Osteocyte (in vitro differentiated cells): ENCODE data around the gene SF3B1. TPM values are rescaled to one million over a fixed set of nuclear protein-coding genes. Genes with fewer than 3 reads are reported as not detected.
A peak's percentile ranks its signal among the peaks of the same experiment; 100 is the strongest.
"Not testable (repeated sequence)": the region's sequence is repeated elsewhere in the genome, so short reads cannot be mapped to it uniquely, and the experiment has no call there.

ENCODE experiments used
- DNase-seq: peaks from one replicate; pipeline ENCODE4 v3.0.0; 2021; ENCODE audit warnings: mixed read lengths; ENCODE audit not compliant: unreplicated experiment; ENCODE audit errors: extremely low spot score
- H3K27ac Mint-ChIP-seq: one replicate; pipeline ENCODE4 v1.8.0; 2021; ENCODE audit warnings: mild to moderate bottlenecking, mixed read lengths; ENCODE audit not compliant: unreplicated experiment
- H3K27me3 Mint-ChIP-seq: one replicate; pipeline ENCODE4 v1.8.0; 2021; ENCODE audit warnings: mixed read lengths; ENCODE audit not compliant: unreplicated experiment
- H3K36me3 Mint-ChIP-seq: one replicate; pipeline ENCODE4 v1.8.0; 2021; ENCODE audit warnings: mixed read lengths; ENCODE audit not compliant: unreplicated experiment
- H3K4me1 Mint-ChIP-seq: one replicate; pipeline ENCODE4 v1.8.0; 2021; ENCODE audit warnings: mixed read lengths; ENCODE audit not compliant: unreplicated experiment
- H3K4me3 Mint-ChIP-seq: one replicate; pipeline ENCODE4 v1.8.0; 2021; ENCODE audit warnings: mild to moderate bottlenecking, moderate library complexity, mixed read lengths; ENCODE audit not compliant: unreplicated experiment
- H3K9me3 Mint-ChIP-seq: one replicate; pipeline ENCODE4 v1.8.0; 2021; ENCODE audit warnings: mixed read lengths; ENCODE audit not compliant: unreplicated experiment
- total RNA-seq: library from RNA; stranded (reverse); gene quantifications from 2 replicates; pipeline ENCODE4 v1.2.1, GENCODE V29; 2021
- TF ChIP-seq, protein P1 (sequence below): fragments of 200-600 bp; sonication (generic); IDR thresholded peaks from 2 replicates; pipeline ENCODE4 v1.5.0; 2021; ENCODE audit warnings: antibody characterized with exemption, mild to moderate bottlenecking, moderate library complexity

The SF3B1 gene
- total RNA-seq, 1 donor from 2014 or later = 282 TPM

DNA sequence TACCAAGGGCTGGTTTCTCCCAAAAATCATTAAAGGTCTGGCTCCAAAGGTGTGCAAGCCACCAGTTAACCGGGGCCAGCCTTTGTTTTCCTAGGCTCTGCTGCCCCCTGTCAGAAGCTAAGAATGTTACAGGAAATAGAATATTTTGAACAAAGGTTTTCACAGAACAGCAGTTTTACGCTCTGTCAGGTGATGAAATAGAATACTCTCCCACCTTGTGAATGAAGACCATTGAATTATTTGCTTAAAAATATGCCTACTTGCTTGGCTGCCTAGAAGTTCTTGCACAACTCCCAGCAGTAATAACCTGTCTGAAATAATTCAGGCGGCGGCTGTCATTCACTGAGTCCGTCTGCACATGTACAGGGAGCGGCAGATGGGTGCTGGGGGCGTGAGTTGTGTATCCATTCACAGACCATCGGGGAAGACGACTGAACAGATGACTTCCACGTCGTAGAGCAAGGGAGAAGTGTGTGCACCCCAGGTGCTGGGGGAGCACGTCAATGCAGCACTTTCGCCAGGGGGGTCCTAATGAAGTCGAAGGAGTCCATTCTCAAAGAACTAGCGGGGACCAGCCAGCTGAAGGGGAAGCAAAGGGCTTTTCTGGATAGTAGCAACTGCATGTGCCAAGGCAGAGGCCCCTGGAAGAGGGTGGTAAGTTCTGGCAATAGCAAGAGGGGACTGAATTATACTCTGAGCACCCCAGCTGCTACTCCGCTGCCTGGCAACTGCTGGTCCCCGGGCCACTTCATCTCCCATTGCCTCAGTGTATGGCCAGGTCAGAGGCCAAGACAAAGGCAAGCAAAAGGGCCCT is 56.1 kb downstream of the SF3B1 start:
- TF ChIP-seq, protein P1, sequence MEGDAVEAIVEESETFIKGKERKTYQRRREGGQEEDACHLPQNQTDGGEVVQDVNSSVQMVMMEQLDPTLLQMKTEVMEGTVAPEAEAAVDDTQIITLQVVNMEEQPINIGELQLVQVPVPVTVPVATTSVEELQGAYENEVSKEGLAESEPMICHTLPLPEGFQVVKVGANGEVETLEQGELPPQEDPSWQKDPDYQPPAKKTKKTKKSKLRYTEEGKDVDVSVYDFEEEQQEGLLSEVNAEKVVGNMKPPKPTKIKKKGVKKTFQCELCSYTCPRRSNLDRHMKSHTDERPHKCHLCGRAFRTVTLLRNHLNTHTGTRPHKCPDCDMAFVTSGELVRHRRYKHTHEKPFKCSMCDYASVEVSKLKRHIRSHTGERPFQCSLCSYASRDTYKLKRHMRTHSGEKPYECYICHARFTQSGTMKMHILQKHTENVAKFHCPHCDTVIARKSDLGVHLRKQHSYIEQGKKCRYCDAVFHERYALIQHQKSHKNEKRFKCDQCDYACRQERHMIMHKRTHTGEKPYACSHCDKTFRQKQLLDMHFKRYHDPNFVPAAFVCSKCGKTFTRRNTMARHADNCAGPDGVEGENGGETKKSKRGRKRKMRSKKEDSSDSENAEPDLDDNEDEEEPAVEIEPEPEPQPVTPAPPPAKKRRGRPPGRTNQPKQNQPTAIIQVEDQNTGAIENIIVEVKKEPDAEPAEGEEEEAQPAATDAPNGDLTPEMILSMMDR = peak; percentile 91
- Mint-ChIP-seq H3K4me1 (peaks cover 25% of the 10 kb centered on the region), H3K4me3 (peak overlapping the region; percentile 42), H3K27me3 (no peaks in the 10 kb centered on the region), H3K36me3 (no peaks in the 10 kb centered on the region), H3K9me3 (peaks cover 7% of the 10 kb centered on the region), H3K27ac (peak overlapping the region; percentile 77)
- no peak for DNase-seq

DNA sequence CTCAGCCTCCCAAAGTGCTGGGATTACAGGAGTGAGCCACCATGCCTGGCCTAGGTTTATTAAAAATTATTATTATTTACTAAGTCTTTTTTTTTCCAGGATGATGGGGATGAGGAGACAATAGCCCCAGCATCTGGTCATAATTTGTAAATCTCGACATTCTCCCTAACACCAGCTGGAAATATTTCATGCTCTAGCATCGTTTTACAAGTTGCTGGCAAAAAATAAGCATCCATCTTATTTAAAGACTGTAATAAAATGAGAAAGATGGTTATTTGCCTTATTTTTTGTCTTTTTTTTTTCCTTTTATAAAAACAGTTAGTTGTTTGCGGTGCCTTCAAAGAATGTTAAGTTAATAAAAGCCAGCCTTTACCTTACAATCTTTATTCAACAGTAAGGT is 56.7 kb downstream of the SF3B1 start:
- no peak for DNase-seq
- Mint-ChIP-seq H3K4me1 (peaks cover 25% of the 10 kb centered on the region), H3K36me3 (no peaks in the 10 kb centered on the region), H3K4me3 (no peak overlapping the region), H3K9me3 (peaks cover 7% of the 10 kb centered on the region), H3K27me3 (no peaks in the 10 kb centered on the region), H3K27ac (no peak overlapping the region)
- TF ChIP-seq, protein P1 = no peak

DNA sequence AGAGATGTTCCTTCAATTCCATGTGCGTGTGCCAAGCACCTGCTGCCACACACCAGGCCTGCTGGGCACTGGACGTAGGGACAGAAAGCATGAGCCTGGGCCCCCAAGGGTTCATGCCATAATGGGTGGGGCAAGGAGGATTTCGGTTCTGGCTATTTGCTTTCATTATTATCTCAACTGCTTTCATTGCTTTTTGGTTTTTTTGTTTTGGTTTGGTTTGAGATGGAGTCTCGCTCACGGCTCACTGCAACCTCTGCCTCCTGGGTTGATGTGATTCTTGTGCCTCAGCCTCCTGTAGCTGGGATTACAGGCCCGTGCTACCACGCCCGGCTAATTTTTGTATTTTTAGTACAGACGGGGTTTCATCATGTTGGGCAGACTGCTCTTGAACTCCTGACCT is 57.2 kb downstream of the SF3B1 start:
- H3K4me3 Mint-ChIP-seq = no peak overlapping the region
- H3K4me1 Mint-ChIP-seq = peaks cover 25% of the 10 kb centered on the region
- H3K36me3 Mint-ChIP-seq = no peaks in the 10 kb centered on the region
- DNase-seq = no peak
- H3K9me3 Mint-ChIP-seq = peaks cover 7% of the 10 kb centered on the region
- TF ChIP-seq, protein P1 = no peak
- H3K27me3 Mint-ChIP-seq = no peaks in the 10 kb centered on the region
- no peak overlapping the region for H3K27ac Mint-ChIP-seq

DNA sequence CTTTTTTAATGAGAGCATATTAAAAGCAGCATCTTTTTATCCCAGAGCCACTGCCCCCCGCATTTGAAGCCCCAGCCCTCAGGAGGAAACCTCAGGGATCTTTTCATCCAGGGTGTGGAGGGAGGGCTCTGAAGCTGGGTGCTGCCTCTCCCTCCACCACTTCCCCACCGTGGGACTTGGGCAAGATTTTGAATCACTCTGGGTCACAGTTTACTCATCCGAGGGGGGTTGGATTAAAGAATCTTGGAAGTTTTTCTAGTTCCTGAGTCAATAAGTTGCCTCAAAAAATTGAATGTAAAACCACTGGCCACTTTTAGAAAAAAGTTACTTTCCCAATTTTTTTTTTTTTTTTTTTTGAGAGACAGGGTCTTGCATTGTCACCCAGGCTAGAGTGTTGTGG is 62.2 kb downstream of the SF3B1 start:
- TF ChIP-seq, protein P1 = no peak
- Mint-ChIP-seq H3K4me1 (peaks cover 11% of the 10 kb centered on the region), H3K27me3 (no peaks in the 10 kb centered on the region), H3K4me3 (no peak overlapping the region), H3K36me3 (no peaks in the 10 kb centered on the region), H3K27ac (no peak overlapping the region), H3K9me3 (no peaks in the 10 kb centered on the region)
- DNase-seq = no peak

DNA sequence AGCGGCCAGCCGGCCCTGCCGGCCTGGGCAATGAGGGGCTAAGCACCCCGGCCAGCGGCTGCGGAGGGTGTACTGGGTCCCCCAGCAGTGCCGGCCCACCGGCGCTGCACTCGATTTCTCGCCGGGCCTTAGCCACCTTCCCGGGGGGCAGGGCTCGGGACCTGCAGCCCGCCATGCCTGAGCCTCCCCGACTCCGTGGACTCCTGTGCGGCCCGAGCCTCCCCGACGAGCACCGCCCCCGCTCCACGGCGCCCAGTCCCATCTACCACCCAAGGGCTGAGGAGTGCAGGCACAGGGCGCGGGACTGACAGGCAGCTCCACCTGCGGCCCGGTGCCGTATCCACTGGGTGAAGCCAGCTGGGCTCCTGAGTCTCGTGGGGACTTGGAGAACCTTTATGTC is 64.2 kb downstream of the SF3B1 start:
- not testable (repeated sequence) for H3K4me1 Mint-ChIP-seq, DNase-seq, H3K27ac Mint-ChIP-seq, H3K4me3 Mint-ChIP-seq, H3K9me3 Mint-ChIP-seq, H3K27me3 Mint-ChIP-seq, H3K36me3 Mint-ChIP-seq
